Stromal cell of bone marrow (primary cell): ENCODE measurements around the gene EPHA2.

ENCODE experiments used
- DNase-seq: peaks from one replicate; pipeline ENCODE4 v3.0.0-alpha.2; 2012; ENCODE audit warnings: low read depth

The EPHA2 gene

GRCh38 chr1:16149702-16150488 is 6.0 kb downstream of the EPHA2 start:
- DNase-seq = no peak

GRCh38 chr1:16149146-16149545 is 6.7 kb downstream of the EPHA2 start:
- DNase-seq = no peak

GRCh38 chr1:16148329-16149092 is 7.4 kb downstream of the EPHA2 start:
- DNase-seq = no peak

GRCh38 chr1:16147156-16147926 is 8.5 kb downstream of the EPHA2 start:
- no peak for DNase-seq

GRCh38 chr1:16146279-16147155 is 9.4 kb downstream of the EPHA2 start:
- DNase-seq = peak; percentile 65

GRCh38 chr1:16145662-16146278 is 10.1 kb downstream of the EPHA2 start:
- peak; percentile 84 for DNase-seq

- DNase-seq = no peak
Measured at GRCh38 chr1:16145030-16145661, 10.7 kb downstream of the EPHA2 start.

GRCh38 chr1:16144325-16145029 is 11.4 kb downstream of the EPHA2 start:
- DNase-seq = no peak

GRCh38 chr1:16143566-16144324 is 12.1 kb downstream of the EPHA2 start:
- no peak for DNase-seq

GRCh38 chr1:16143005-16143565 is 12.8 kb downstream of the EPHA2 start:
- DNase-seq = no peak

GRCh38 chr1:16142383-16142995 is 13.4 kb downstream of the EPHA2 start:
- no peak for DNase-seq

- DNase-seq = no peak
Measured at GRCh38 chr1:16141573-16142336, 14.1 kb downstream of the EPHA2 start.

GRCh38 chr1:16140068-16140596 is 15.7 kb downstream of the EPHA2 start:
- DNase-seq = no peak

GRCh38 chr1:16139473-16139962 is 16.4 kb downstream of the EPHA2 start:
- peak; percentile 83 for DNase-seq

GRCh38 chr1:16138772-16139221 is 17.1 kb downstream of the EPHA2 start:
- DNase-seq = no peak

- no peak for DNase-seq
Measured at GRCh38 chr1:16137890-16138467, 17.9 kb downstream of the EPHA2 start.

- no peak for DNase-seq
Measured at GRCh38 chr1:16135501-16135900, 20.4 kb downstream of the EPHA2 start.
